Measurements from ENCODE around the gene ALDH8A1. TPM values are rescaled to one million over a fixed set of nuclear protein-coding genes. Genes with fewer than 3 reads are reported as not detected.

Gene ALDH8A1
- total RNA-seq, 1 donor from 2014 or later: 0.30 TPM

- no peak overlapping the region for H3K27ac Mint-ChIP-seq (ENCODE audit: unreplicated experiment)
- TF ChIP-seq, protein P1, sequence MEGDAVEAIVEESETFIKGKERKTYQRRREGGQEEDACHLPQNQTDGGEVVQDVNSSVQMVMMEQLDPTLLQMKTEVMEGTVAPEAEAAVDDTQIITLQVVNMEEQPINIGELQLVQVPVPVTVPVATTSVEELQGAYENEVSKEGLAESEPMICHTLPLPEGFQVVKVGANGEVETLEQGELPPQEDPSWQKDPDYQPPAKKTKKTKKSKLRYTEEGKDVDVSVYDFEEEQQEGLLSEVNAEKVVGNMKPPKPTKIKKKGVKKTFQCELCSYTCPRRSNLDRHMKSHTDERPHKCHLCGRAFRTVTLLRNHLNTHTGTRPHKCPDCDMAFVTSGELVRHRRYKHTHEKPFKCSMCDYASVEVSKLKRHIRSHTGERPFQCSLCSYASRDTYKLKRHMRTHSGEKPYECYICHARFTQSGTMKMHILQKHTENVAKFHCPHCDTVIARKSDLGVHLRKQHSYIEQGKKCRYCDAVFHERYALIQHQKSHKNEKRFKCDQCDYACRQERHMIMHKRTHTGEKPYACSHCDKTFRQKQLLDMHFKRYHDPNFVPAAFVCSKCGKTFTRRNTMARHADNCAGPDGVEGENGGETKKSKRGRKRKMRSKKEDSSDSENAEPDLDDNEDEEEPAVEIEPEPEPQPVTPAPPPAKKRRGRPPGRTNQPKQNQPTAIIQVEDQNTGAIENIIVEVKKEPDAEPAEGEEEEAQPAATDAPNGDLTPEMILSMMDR (IDR thresholded peaks at IDR 0.05): no peak
- H3K4me1 Mint-ChIP-seq (ENCODE audit: unreplicated experiment): no peaks in the 10 kb centered on the region
- peaks cover 3% of the 10 kb centered on the region for H3K36me3 Mint-ChIP-seq (ENCODE audit: unreplicated experiment)
- H3K9me3 Mint-ChIP-seq (ENCODE audit: unreplicated experiment): no peaks in the 10 kb centered on the region
- H3K4me3 Mint-ChIP-seq (ENCODE audit: unreplicated experiment): no peak overlapping the region
- no peaks in the 10 kb centered on the region for H3K27me3 Mint-ChIP-seq (ENCODE audit: unreplicated experiment)
- DNase-seq (ENCODE audit: extremely low spot score, unreplicated experiment): no peak
Measured at GRCh38 chr6:134928151-134928900, 21.6 kb downstream of the ALDH8A1 start.

DNA sequence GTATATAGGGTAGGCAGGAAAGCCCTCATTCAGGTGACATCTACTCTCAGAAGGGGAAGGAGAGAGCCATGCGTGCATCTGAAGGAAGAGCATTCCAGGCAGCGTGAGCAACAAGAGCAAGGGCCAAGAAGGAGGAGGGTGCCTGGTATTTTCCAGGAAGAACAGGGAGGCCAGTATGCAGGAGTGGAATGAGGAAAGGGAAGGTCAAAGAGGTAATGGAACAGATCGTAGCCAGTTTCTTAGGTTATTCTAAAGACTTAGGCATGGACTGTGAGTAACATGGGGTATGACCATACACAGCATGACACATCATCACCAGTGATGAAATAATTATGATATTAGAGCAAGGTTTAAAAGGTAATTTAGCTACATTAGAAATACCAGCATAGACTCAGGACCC, 24.1 kb downstream of the ALDH8A1 start:
- TF ChIP-seq, protein P1 (IDR thresholded peaks at IDR 0.05): no peak
- DNase-seq (ENCODE audit: extremely low spot score, unreplicated experiment): no peak
- no peaks in the 10 kb centered on the region for H3K4me1 Mint-ChIP-seq (ENCODE audit: unreplicated experiment)
- peaks cover 3% of the 10 kb centered on the region for H3K36me3 Mint-ChIP-seq (ENCODE audit: unreplicated experiment)
- H3K27ac Mint-ChIP-seq (ENCODE audit: unreplicated experiment): no peak overlapping the region
- H3K9me3 Mint-ChIP-seq (ENCODE audit: unreplicated experiment): no peaks in the 10 kb centered on the region
- H3K4me3 Mint-ChIP-seq (ENCODE audit: unreplicated experiment): no peak overlapping the region
- H3K27me3 Mint-ChIP-seq (ENCODE audit: unreplicated experiment): no peaks in the 10 kb centered on the region

GRCh38 chr6:134921721-134922261, 28.1 kb downstream of the ALDH8A1 start:
- H3K4me3 Mint-ChIP-seq (ENCODE audit: unreplicated experiment): no peak overlapping the region
- H3K27me3 Mint-ChIP-seq (ENCODE audit: unreplicated experiment): no peaks in the 10 kb centered on the region
- no peaks in the 10 kb centered on the region for H3K9me3 Mint-ChIP-seq (ENCODE audit: unreplicated experiment)
- no peak overlapping the region for H3K27ac Mint-ChIP-seq (ENCODE audit: unreplicated experiment)
- TF ChIP-seq, protein P1 (IDR thresholded peaks at IDR 0.05): no peak
- DNase-seq (ENCODE audit: extremely low spot score, unreplicated experiment): no peak
- no peaks in the 10 kb centered on the region for H3K36me3 Mint-ChIP-seq (ENCODE audit: unreplicated experiment)
- H3K4me1 Mint-ChIP-seq (ENCODE audit: unreplicated experiment): peaks cover 2% of the 10 kb centered on the region

DNA sequence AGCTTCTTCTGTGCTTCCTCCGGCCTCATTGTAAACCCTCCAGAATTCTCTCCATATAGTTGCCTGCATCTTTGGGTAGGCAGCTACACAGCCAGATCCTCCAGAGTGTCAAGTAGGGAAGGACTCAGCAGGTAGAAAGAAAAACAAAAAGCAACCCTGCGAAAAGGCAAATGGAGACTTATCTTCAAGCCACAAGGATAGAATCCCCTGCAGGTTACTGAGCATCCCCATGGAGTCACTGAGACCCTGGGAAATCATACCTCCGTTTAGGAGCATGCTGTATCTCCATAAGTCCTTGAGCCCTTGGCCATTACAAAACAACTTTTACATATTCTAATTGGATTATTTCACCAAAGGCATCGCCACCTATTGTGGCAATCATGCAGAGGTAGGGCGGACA, 28.6 kb downstream of the ALDH8A1 start:
- H3K36me3 Mint-ChIP-seq (ENCODE audit: unreplicated experiment): no peaks in the 10 kb centered on the region
- peaks cover 2% of the 10 kb centered on the region for H3K4me1 Mint-ChIP-seq (ENCODE audit: unreplicated experiment)
- H3K4me3 Mint-ChIP-seq (ENCODE audit: unreplicated experiment): no peak overlapping the region
- no peaks in the 10 kb centered on the region for H3K9me3 Mint-ChIP-seq (ENCODE audit: unreplicated experiment)
- no peaks in the 10 kb centered on the region for H3K27me3 Mint-ChIP-seq (ENCODE audit: unreplicated experiment)
- TF ChIP-seq, protein P1 (IDR thresholded peaks at IDR 0.05): no peak
- no peak for DNase-seq (ENCODE audit: extremely low spot score, unreplicated experiment)
- H3K27ac Mint-ChIP-seq (ENCODE audit: unreplicated experiment): no peak overlapping the region

GRCh38 chr6:134920422-134920821, 29.5 kb downstream of the ALDH8A1 start:
- Mint-ChIP-seq H3K4me1 (ENCODE audit: unreplicated experiment) (peaks cover 2% of the 10 kb centered on the region), H3K4me3 (ENCODE audit: unreplicated experiment) (no peak overlapping the region), H3K27me3 (ENCODE audit: unreplicated experiment) (no peaks in the 10 kb centered on the region), H3K9me3 (ENCODE audit: unreplicated experiment) (no peaks in the 10 kb centered on the region), H3K36me3 (ENCODE audit: unreplicated experiment) (no peaks in the 10 kb centered on the region), H3K27ac (ENCODE audit: unreplicated experiment) (no peak overlapping the region)
- DNase-seq (ENCODE audit: extremely low spot score, unreplicated experiment): no peak
- TF ChIP-seq, protein P1 (IDR thresholded peaks at IDR 0.05): no peak

Measured in osteocyte (in vitro differentiated cells).